SK-N-SH (cell line): ENCODE measurements around the gene LPCAT1. TPM values are rescaled to one million over a fixed set of nuclear protein-coding genes. Genes with fewer than 3 reads are reported as not detected.

ENCODE experiments used
- CTCF ChIA-PET: fragments of 300-600, 350-600 bp; formaldehyde crosslinking; extraction: SDS; loops from one replicate; lab custom pipeline; 2021; lab: Yijun Ruan, JAX
- POLR2A ChIA-PET: fragments of 350-600 bp; sonication (Branson Sonifier 250); formaldehyde crosslinking; extraction: SDS; loops from one replicate; lab custom pipeline; 2020; ENCODE audit warnings: antibody characterized with exemption, inconsistent platforms; lab: Yijun Ruan, JAX
- DNase-seq: peaks from one replicate; pipeline ENCODE4 v3.0.0; 2012
- H2AFZ ChIP-seq: fragments of 200-600 bp; sonication (generic); 2 replicates; pipeline ENCODE4 v1.8.1; 2016; ENCODE audit warnings: antibody characterized with exemption, mild to moderate bottlenecking, low read depth
- H3F3A ChIP-seq: fragments of 200-600 bp; sonication (generic); replicated peaks from 2 replicates; pipeline ENCODE3; 2016; ENCODE audit warnings: antibody characterized with exemption, mild to moderate bottlenecking; ENCODE audit not compliant: insufficient read depth
- H3K27ac ChIP-seq, 2 experiments: fragments of 200-500 bp in 1 of 2; fragments of 200-600 bp in 1 of 2; sonication (Bioruptor generic) in 1 of 2; sonication (generic), shearing (Covaris generic) in 1 of 2; 2 replicates each; pipeline versions ENCODE4 v1.5.1 to v1.6.1; 2014 to 2016; ENCODE audit warnings: low read depth in 2 of 2, inconsistent platforms in 1 of 2, low read length in 1 of 2, mild to moderate bottlenecking in 1 of 2, mixed read lengths in 1 of 2
- H3K27me3 ChIP-seq: fragments of 200-600 bp; sonication (generic), shearing (Covaris generic); 2 replicates; pipeline ENCODE4 v1.6.1; 2016; ENCODE audit warnings: mixed run types; ENCODE audit not compliant: insufficient read depth
- H3K36me3 ChIP-seq, 2 experiments: fragments of 200-500 bp in 1 of 2; fragments of 200-600 bp in 1 of 2; sonication (Bioruptor generic) in 1 of 2; sonication (generic) in 1 of 2; replicated peaks in 1 of 2; 2 replicates each; pipeline versions ENCODE3 to v1.5.1; 2014 to 2016; ENCODE audit warnings: low read length in 1 of 2, mild to moderate bottlenecking in 1 of 2; ENCODE audit not compliant: insufficient read depth in 2 of 2, control insufficient read depth in 1 of 2
- H3K4me1 ChIP-seq, 2 experiments: fragments of 200-500 bp in 1 of 2; fragments of 200-600 bp in 1 of 2; sonication (Bioruptor generic) in 1 of 2; sonication (generic), shearing (Covaris generic) in 1 of 2; 2 replicates each; pipeline versions ENCODE4 v1.5.1 to v1.6.1; 2014 to 2016; ENCODE audit warnings: low read depth in 1 of 2, low read length in 1 of 2, mixed run types in 1 of 2; ENCODE audit not compliant: insufficient read depth in 2 of 2, control insufficient read depth in 1 of 2
- H3K4me2 ChIP-seq: fragments of 200-600 bp; sonication (generic), shearing (Covaris generic); 2 replicates; pipeline ENCODE4 v1.6.1; 2017; ENCODE audit warnings: mixed run types
- H3K4me3 ChIP-seq, 2 experiments: fragments of 200-500 bp in 1 of 2; fragments of 200-600 bp in 1 of 2; sonication (Bioruptor generic) in 1 of 2; sonication (generic), shearing (Covaris generic) in 1 of 2; 2 replicates each; pipeline versions ENCODE4 v1.5.1 to v1.8.1; 2014 to 2016; ENCODE audit warnings: low read depth in 2 of 2, inconsistent platforms in 1 of 2, low read length in 1 of 2, mild to moderate bottlenecking in 1 of 2, mixed read lengths in 1 of 2, moderate library complexity in 1 of 2
- H3K79me2 ChIP-seq: fragments of 200-600 bp; sonication (generic); 2 replicates; pipeline ENCODE4 v1.8.1; 2017; ENCODE audit warnings: mild to moderate bottlenecking; ENCODE audit not compliant: insufficient read depth
- H3K9ac ChIP-seq: fragments of 200-600 bp; sonication (generic); 2 replicates; pipeline ENCODE4 v1.6.1; 2017; ENCODE audit warnings: mixed run types
- H3K9me2 ChIP-seq: fragments of 200-600 bp; sonication (generic); 2 replicates; pipeline ENCODE4 v1.6.1; 2017; ENCODE audit warnings: mixed run types
- H3K9me3 ChIP-seq: fragments of 200-600 bp; sonication (generic); 2 replicates; pipeline ENCODE4 v1.6.1; 2017; ENCODE audit warnings: mixed run types, mild to moderate bottlenecking, moderate library complexity
- H4K20me1 ChIP-seq: fragments of 200-600 bp; sonication (generic); 2 replicates; pipeline ENCODE4 v1.6.1; 2017; ENCODE audit warnings: mild to moderate bottlenecking, mixed run types; ENCODE audit not compliant: insufficient read depth
- ELF1 ChIP-seq: IDR thresholded peaks from 2 replicates; pipeline ENCODE4 v1.4.0; 2012
- FOSL2 ChIP-seq: IDR thresholded peaks from 2 replicates; pipeline ENCODE4 v1.4.0; 2012; ENCODE audit warnings: low read depth, mild to moderate bottlenecking, moderate library complexity, borderline replicate concordance
- FOXJ3 ChIP-seq: sonication (generic); formaldehyde crosslinking; IDR thresholded peaks from 2 replicates; pipeline ENCODE4 v1.5.1; 2020; ENCODE audit warnings: mild to moderate bottlenecking, missing genetic modification reagents
- GABPA ChIP-seq: IDR thresholded peaks from 2 replicates; pipeline ENCODE4 v1.4.0; 2012; ENCODE audit warnings: low read depth, mild to moderate bottlenecking
- IRF3 ChIP-seq: fragments of 150-350 bp; IDR thresholded peaks from 2 replicates; pipeline ENCODE4 v1.6.1; 2016; ENCODE audit warnings: mild to moderate bottlenecking, low read depth, low read length
- MAX ChIP-seq: IDR thresholded peaks from 2 replicates; pipeline ENCODE4 v1.4.0; 2012; ENCODE audit warnings: low read depth
- MXI1 ChIP-seq: IDR thresholded peaks from 2 replicates; pipeline ENCODE4 v1.6.1; 2012; ENCODE audit warnings: mild to moderate bottlenecking, low read depth, low read length, improper control_type of control experiment
- NFIC ChIP-seq: IDR thresholded peaks from 2 replicates; pipeline ENCODE4 v1.4.0; 2012; ENCODE audit warnings: borderline replicate concordance
- POLR2AphosphoS5 ChIP-seq: IDR thresholded peaks from 2 replicates; pipeline ENCODE4 v1.6.1; 2012; ENCODE audit warnings: low read depth, low read length
- RCOR1 ChIP-seq: fragments of 150-350 bp; IDR thresholded peaks from 2 replicates; pipeline ENCODE4 v1.6.1; 2017; ENCODE audit warnings: antibody characterized with exemption, low read length
- REST ChIP-seq: IDR thresholded peaks from 2 replicates; pipeline ENCODE4 v1.6.1; 2012; ENCODE audit warnings: mild to moderate bottlenecking, low read depth, low read length, moderate library complexity
- TCF12 ChIP-seq: IDR thresholded peaks from 2 replicates; pipeline ENCODE4 v1.4.0; 2012
- TEAD4 ChIP-seq: IDR thresholded peaks from 2 replicates; pipeline ENCODE4 v1.4.0; 2012; ENCODE audit warnings: mild to moderate bottlenecking, borderline replicate concordance; ENCODE audit not compliant: insufficient read depth
- YY1 ChIP-seq: IDR thresholded peaks from 2 replicates; pipeline ENCODE4 v1.4.0; 2012; ENCODE audit warnings: low read depth, mild to moderate bottlenecking
- WGBS: methylation state at CpG from one replicate; pipeline ENCODE4 v1.1.6; 2017; ENCODE audit warnings: low lambda C conversion rate; 5-methylcytosine and 5-hydroxymethylcytosine counted together
- polyA plus RNA-seq, 3 experiments: library from polyadenylated mRNA; depleted of rRNA; stranded (reverse); fragments of >200 nt; gene quantifications; 2 replicates each; pipeline ENCODE4 v1.2.3, GENCODE V29; 2012
- TF ChIP-seq, protein P1 (sequence below): IDR thresholded peaks from 2 replicates; pipeline ENCODE4 v1.4.0; 2012; ENCODE audit warnings: low read depth, borderline replicate concordance
- TF ChIP-seq, protein P2 (sequence below): IDR thresholded peaks from 2 replicates; pipeline ENCODE4; 2012

Gene LPCAT1
- polyA plus RNA-seq, 1 of the 3 experiments (the other 2 are of a cell fraction): 42.3 TPM

DNA sequence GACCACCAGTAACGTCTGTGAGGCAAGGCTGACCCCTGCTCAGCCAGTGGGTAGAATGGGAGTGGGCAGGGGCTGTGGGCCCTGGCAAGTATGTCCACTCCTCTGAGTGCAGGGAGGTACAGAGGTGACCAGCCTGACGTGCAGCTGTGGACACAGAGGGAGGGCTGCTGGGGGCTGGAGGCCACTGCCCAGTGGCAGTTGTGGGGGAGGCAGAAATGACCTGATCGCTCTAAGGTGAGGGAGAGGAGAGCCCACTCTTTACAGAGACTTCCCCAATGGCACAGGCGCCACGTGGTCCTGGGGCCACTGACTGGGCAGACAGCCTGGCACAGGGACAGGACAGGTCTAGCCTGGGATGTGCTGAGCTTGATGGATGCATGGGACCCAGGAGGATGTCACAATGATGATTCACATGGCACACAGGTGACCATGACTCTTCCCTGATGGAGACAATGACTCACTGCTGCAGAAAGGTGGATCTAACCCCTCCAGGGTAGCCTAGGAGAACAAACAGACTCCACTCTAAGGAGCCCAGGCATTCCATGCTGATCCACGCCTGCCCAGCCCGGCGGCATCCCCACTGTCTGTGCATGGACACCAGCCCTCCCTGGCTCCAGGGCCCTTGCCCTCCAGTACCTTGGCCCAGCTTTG, 7.7 kb downstream of the LPCAT1 start:
- H2AFZ ChIP-seq: no peak overlapping the region
- no peaks in the 10 kb centered on the region for H3K9me2 ChIP-seq
- H3K4me2 ChIP-seq: no peak overlapping the region
- no peak for DNase-seq
- H3K9ac ChIP-seq: no peak overlapping the region
- CTCF ChIA-PET: interaction anchor here (0.6 to 1.5 kb wide), 4 partner anchors 10 to 127 kb away, joined by 3 to 4 read pairs (median 3); no protein-coding TSS in a partner anchor
- H3K36me3 ChIP-seq: peaks cover 6 to 53% of the 10 kb centered on the region in 2 experiments
- H3K27me3 ChIP-seq: no peaks in the 10 kb centered on the region
- WGBS: 74% methylated on average over 3 of the region's 8 CpGs
- no peak overlapping the region for H3K4me3 ChIP-seq
- H3K27ac ChIP-seq: no peak overlapping the region
- no peaks in the 10 kb centered on the region for H3K9me3 ChIP-seq
- POLR2A ChIA-PET: interaction anchor here (0.6 kb wide), 1 partner anchor 14 kb away, joined by 3 read pairs; no protein-coding TSS in a partner anchor
- peaks cover 0 to 8% of the 10 kb centered on the region in 2 experiments; a peak in 2 of 4 replicates for H3K4me1 ChIP-seq
- H3F3A ChIP-seq: no peaks in the 10 kb centered on the region
- TF ChIP-seq RCOR1: no peak
- TF ChIP-seq FOSL2: peak; percentile 12; the same call in 1 of the 2 replicates
- H4K20me1 ChIP-seq: peaks cover 89% of the 10 kb centered on the region
- peaks cover 76% of the 10 kb centered on the region for H3K79me2 ChIP-seq

DNA sequence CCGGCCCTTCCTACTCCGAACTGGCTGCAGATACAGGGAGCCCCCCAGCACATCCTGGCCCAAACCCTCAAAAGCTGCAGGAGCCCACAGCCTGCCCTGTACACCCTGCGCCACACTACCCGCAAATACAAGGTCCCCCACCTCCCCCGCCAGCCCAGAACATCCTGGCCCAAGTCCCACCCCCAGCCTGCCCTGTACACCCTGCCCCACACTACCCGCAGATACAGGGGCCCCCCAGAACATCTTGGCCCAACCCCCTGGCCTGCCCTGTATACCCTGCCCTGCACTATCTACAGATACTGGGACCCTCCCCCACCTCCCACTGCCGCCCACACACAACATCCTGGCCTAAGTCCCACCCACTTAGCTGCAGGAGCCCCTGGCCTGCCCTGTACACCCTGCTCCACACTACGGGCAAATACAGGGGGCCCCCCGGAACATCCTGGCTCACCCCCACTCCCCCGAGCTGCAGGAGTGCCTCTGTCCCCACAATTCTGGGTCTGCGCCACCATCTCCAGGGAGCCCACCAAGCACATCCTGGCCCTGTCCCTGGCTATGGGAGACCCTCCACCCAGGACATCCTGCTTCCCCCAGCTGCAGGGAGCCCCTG, 8.3 kb downstream of the LPCAT1 start:
- POLR2A ChIA-PET: no interaction called here
- TF ChIP-seq RCOR1: no peak
- TF ChIP-seq, protein P1, sequence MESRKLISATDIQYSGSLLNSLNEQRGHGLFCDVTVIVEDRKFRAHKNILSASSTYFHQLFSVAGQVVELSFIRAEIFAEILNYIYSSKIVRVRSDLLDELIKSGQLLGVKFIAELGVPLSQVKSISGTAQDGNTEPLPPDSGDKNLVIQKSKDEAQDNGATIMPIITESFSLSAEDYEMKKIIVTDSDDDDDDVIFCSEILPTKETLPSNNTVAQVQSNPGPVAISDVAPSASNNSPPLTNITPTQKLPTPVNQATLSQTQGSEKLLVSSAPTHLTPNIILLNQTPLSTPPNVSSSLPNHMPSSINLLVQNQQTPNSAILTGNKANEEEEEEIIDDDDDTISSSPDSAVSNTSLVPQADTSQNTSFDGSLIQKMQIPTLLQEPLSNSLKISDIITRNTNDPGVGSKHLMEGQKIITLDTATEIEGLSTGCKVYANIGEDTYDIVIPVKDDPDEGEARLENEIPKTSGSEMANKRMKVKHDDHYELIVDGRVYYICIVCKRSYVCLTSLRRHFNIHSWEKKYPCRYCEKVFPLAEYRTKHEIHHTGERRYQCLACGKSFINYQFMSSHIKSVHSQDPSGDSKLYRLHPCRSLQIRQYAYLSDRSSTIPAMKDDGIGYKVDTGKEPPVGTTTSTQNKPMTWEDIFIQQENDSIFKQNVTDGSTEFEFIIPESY: no peak
- no peak for TF ChIP-seq ELF1
- TF ChIP-seq FOXJ3 (CRISPR knock-in tag): no peak
- TF ChIP-seq POLR2AphosphoS5: no peak
- no peak for TF ChIP-seq MXI1
- TF ChIP-seq, protein P2, sequence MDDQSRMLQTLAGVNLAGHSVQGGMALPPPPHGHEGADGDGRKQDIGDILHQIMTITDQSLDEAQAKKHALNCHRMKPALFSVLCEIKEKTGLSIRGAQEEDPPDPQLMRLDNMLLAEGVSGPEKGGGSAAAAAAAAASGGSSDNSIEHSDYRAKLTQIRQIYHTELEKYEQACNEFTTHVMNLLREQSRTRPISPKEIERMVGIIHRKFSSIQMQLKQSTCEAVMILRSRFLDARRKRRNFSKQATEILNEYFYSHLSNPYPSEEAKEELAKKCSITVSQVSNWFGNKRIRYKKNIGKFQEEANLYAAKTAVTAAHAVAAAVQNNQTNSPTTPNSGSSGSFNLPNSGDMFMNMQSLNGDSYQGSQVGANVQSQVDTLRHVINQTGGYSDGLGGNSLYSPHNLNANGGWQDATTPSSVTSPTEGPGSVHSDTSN: no peak
- no peak for TF ChIP-seq FOSL2
- no peak for TF ChIP-seq REST
- no peak for TF ChIP-seq GABPA
- TF ChIP-seq NFIC: no peak
- TF ChIP-seq IRF3: no peak
- TF ChIP-seq YY1: no peak
- no peak for TF ChIP-seq MAX
- no peak for TF ChIP-seq TCF12
- no peak for TF ChIP-seq TEAD4
- Histone ChIP-seq H3F3A (no peaks in the 10 kb centered on the region), H3K9me3 (no peaks in the 10 kb centered on the region), H3K4me2 (no peak overlapping the region), H2AFZ (no peak overlapping the region), H3K4me3 (no peak overlapping the region), H3K36me3 (peaks cover 6 to 56% of the 10 kb centered on the region in 2 experiments), H4K20me1 (peaks cover 91% of the 10 kb centered on the region), H3K9me2 (no peaks in the 10 kb centered on the region), H3K4me1 (peaks cover 0 to 8% of the 10 kb centered on the region in 2 experiments; a peak in 2 of 4 replicates), H3K9ac (no peak overlapping the region), H3K27me3 (no peaks in the 10 kb centered on the region), H3K79me2 (peaks cover 76% of the 10 kb centered on the region; the same call in 1 of the 2 replicates), H3K27ac (no peak overlapping the region)
- CTCF ChIA-PET: interaction anchor here (0.6 to 1.5 kb wide), 3 partner anchors 9 to 127 kb away, joined by 3 to 4 read pairs (median 3); no protein-coding TSS in a partner anchor
- 96% methylated on average over 5 of the region's 11 CpGs for WGBS
- peak; percentile 24 for DNase-seq
